ENCODE results near the gene OR10H2.
"Not testable (repeated sequence)": the region's sequence is repeated elsewhere in the genome, so short reads cannot be mapped to it uniquely, and the experiment has no call there.

Gene OR10H2

DNA sequence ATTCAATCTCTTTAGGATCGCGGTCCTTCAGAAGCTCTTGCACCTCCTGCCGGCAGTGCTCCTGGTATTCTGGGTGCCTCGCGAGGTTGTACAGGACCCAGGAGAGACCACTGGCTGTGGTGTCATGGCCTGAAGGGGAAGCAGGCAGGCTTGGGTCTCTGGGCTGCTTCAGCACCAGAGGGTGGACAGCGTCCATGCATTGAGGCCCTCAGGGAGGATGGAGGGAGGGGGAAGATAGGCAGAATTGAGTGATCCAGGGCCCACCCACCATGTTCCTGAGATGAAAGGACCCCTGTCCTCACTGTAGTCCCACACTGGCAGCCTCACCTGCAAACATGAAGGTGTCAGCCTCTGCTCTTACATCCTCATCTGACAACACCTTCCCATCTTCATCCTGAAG lies 41.8 kb downstream of the OR10H2 start:
- no peak for DNase-seq (ENCODE audit: low read depth)

DNA sequence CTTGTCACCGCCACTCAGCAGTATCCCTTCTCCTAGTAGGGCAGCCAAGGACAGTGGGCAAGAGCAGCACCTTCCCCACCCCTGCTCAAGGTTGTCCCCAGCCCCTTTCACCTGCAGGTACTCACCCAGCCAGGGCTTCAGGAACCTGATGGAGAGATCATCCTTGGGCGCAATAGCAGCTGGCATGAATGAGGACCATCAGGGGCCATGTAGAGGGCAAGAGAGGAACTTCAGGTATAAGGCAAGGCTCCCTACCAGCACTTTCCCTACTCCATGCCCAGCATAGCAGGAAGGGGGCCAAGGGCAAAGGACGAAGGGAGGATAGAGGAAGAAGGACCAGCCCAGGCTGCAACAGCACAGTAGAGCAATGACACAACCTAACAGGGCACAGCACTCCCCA lies 46.3 kb downstream of the OR10H2 start:
- DNase-seq (ENCODE audit: low read depth): not testable (repeated sequence)

- no peak for DNase-seq (ENCODE audit: low read depth)
These were observed 47.4 kb downstream of the OR10H2 start for GRCh38 chr19:15775249-15775648.

- no peak for DNase-seq (ENCODE audit: low read depth)
These were observed 48.4 kb downstream of the OR10H2 start for GRCh38 chr19:15776264-15776663.

- no peak for DNase-seq (ENCODE audit: low read depth)
These were observed 49.5 kb downstream of the OR10H2 start for GRCh38 chr19:15776991-15777970.
